ENCODE measurements around the gene TNRC6C.

- TF ChIP-seq CTCF (IDR thresholded peaks at IDR 0.05; ENCODE audit: borderline replicate concordance, extremely low read depth, low read length, poor library complexity, severe bottlenecking): no peak
- TF ChIP-seq EZH2 (IDR thresholded peaks at IDR 0.05; ENCODE audit: borderline replicate concordance, low read depth, low read length, severe bottlenecking): no peak
Observed at GRCh38 chr17:78148286-78149016, 189.9 kb downstream of the TNRC6C start.
